HG02588 (cell line): ENCODE results near the gene APLF.
"Not testable (repeated sequence)": the region's sequence is repeated elsewhere in the genome, so short reads cannot be mapped to it uniquely, and the experiment has no call there.

Experiments
- ATAC-seq: cut with Tn5 transposase; IDR thresholded peaks from one replicate; pipeline ENCODE4 v1.9.1; 2021; ENCODE audit warnings: mild to moderate bottlenecking, moderate library complexity; ENCODE audit not compliant: unreplicated experiment

The APLF gene

GRCh38 chr2:68568116-68568515, 100.7 kb downstream of the APLF start:
- ATAC-seq = no peak

DNA sequence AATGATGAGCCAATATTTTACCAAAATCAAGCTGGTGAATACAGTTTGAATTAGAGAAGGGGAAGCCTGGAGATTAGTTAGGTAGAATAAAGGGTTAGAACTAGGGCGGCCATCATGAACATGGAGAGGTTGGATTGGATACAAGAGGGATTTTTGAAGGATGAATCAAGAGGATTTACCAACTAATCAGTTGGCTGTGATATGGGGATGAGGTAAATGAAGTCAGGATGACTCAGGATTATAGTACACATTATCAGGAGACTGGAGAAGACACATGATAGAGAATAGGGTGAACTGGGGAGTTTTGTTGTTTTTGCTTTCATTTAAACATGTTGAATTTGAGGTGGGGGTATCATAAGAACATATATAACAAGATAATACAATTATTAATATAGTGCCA, 102.2 kb downstream of the APLF start:
- no peak for ATAC-seq

DNA sequence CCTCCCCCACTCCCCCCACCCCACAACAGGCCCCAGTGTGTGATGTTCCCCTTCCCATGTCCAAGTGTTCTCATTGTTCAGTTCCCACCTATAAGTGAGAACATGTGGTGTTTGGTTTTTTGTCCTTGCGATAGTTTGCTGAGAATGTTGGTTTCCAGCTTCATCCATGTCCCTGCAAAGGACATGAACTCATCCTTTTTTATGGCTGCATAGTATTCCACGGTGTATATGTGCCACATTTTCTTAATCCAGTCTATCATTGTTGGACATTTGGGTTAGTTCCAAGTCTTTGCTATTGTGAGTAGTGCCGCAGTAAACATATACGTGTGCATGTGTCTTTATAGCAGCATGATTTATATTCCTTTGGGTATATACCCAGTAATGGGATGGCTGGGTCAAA, 103.0 kb downstream of the APLF start:
- ATAC-seq = not testable (repeated sequence)

GRCh38 chr2:68574202-68574791, 106.9 kb downstream of the APLF start:
- no peak for ATAC-seq

DNA sequence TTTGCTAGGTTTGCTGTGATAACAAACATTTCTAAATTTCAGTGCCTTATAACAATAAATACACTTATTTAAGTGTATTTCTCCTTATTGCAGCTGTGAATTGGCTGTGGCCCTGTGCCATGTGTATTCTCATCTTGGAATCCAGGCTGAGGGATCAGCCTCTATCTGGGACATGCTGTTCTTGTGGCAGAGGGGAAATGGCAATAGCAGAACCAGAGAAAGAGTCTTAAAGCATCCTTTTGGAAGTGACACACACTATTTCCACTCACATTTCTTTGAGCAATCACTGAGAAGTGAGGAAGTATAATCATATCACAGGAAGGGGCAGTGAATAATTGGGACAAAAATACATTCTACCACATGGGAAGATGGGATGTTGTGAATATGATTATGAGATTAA, 109.8 kb downstream of the APLF start:
- ATAC-seq = no peak

DNA sequence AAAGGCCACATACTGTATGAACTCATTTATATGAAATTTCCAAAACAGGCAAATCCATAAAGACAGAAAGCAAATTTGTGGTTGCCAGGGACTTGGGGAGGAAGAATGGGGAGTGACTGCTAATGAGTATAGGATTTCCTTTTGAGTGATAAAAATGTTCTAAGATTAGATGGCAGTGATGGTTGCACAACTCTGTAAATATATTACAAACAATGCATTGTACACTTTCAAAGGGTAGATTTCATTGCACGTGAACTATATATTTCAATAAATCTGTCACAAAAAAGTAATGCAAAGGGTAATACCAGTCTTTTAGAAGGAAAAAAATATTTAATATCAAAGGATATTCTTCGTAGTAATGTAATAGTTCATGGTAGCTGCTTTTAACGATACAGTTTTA, 112.3 kb downstream of the APLF start:
- ATAC-seq = no peak

DNA sequence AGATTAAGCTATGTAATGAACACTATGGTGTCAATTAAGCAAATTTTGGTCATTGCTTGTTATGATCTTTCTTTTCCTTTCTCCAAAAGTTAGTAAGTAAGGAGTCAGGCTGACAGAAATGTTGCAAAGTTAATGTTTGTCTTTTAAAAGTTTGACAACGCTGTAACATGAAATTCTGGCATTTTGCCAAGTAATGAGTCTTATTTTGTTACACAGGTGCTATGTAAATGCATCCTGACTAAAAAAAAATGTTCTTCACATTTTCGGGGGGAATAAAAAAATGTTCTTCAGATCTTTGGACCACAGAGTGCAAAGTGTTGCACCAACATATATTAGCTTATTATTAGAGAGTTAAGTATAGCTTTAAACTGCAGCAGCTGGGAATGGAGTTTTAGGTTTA, 121.2 kb downstream of the APLF start:
- no peak for ATAC-seq

DNA sequence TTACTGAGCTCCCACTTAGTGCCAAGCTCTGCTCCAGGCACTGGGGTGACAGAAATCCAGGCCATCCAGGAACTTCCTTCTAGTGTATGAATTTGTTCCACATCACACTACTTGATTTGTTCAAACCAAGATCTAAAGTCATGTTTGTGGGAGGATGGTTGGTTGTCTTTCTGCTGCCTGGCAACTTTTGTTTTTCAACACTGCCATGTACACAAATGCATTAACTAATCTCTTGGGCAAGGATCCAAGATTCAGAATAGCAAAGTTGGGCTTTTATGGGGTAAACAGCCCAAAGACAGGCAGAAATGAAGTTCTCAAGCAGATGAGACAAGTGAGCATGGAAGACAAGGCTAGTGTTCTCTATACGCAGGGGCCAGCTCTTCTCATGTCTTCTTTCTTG, 122.6 kb downstream of the APLF start:
- ATAC-seq = no peak

- no peak for ATAC-seq
Observed at GRCh38 chr2:68590702-68591101, 123.3 kb downstream of the APLF start.

DNA sequence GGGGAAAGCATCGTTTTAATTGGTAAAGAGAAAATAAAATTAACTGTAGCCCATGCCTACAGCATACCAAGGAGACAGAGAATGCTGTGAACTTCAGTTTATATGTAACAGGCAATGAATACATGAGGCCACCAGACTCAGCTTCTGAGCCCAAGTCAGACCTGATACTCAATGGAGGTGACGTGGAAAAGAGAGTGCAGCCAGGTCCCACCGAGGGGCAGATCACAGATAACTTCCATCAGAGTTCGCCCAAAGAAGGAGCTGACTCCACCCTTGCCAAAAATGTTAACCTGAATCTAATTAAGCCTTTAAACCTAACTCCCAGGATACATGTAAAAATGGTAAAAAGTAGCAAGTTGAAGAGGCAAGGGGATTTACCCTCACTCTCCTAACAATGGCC, 123.8 kb downstream of the APLF start:
- no peak for ATAC-seq

DNA sequence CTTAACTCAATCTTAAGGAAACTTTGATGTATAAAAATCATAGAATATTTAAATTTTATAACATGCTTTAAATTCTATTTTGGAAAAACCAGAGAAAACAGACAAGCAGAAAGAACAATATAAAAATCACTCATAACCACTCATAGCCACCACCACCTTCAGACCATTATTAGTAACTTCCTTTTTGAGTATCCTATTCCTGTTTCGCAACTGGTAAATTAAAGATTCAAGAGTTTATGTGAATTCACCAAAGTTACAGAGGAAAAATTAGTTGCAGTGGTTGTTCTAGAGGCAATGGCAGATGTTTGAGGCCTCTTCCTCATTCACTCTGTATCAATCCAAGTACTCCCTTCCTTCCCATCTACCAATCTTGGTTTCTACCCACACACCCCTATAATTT, 126.7 kb downstream of the APLF start:
- no peak for ATAC-seq

- peak; percentile 73 for ATAC-seq
Observed at GRCh38 chr2:68594674-68595492, 127.5 kb downstream of the APLF start.

DNA sequence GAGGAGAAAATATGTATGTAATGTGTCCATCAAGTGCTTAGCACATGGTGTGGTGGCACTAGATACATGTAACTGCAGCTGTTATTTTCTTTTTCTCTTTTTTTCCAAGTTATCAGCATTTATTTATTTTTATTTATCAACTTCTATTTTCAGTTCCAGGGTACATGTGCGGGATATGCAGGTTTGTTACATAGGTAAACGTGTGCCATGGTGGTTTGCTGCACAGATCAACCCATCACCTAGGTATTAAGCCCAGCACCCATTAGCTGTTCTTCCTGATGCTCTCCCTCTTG, 128.1 kb downstream of the APLF start:
- ATAC-seq = not testable (repeated sequence)

GRCh38 chr2:68600495-68600894, 133.1 kb downstream of the APLF start:
- ATAC-seq = not testable (repeated sequence)

DNA sequence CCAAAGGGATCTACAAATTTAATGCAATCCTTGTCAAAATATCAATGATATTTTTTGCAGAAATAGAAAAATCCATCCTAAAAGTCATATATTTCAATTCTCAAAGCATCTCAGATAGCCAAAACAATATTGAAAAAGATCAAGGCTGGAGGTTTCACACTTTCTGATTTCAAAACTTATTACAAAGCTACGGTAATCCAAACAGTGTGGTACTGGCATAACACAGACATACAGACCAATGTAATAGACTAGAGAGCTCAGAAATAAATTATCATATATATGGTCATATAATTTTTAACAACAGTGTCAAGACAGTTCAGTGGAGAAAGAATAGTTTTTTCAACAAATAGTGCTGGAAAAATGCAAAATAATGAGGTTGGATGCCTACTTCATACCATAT, 135.7 kb downstream of the APLF start:
- ATAC-seq = no peak

DNA sequence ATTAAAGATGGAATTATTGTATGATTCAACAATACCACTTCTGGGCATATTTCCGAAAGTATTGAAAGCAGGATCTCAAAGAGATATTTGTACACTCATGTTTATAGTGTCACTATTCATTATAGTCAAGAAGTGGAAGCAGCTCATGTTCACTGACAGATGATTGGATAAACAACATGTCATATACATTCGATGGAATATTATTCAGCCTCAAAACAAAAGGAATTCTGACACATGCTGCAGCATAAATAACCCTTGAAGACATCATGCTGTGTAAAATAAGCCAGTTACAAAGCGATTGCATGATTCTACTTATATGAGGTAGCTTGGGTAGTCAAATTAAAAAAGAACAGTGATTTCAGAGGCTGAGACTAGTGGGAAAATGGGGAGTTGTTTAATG, 136.7 kb downstream of the APLF start:
- no peak for ATAC-seq

DNA sequence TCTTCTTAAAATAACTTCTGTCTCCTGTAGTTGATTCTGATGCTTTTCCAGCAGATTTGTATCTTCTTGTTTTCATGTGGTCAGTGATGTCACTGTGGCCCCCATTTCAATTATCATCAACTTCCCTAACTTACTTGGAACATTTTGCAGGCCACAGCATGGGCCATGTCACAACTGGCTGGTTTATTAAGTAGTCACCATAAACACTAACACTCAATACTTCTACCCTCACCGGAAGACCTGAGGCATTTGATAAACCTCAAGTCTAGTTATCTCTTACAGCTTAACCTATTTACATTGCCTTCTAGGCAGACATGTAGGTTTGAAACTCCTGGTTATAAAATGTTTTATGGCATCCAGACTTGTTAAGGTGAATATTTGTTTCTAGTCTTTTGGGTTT, 138.6 kb downstream of the APLF start:
- ATAC-seq = no peak

DNA sequence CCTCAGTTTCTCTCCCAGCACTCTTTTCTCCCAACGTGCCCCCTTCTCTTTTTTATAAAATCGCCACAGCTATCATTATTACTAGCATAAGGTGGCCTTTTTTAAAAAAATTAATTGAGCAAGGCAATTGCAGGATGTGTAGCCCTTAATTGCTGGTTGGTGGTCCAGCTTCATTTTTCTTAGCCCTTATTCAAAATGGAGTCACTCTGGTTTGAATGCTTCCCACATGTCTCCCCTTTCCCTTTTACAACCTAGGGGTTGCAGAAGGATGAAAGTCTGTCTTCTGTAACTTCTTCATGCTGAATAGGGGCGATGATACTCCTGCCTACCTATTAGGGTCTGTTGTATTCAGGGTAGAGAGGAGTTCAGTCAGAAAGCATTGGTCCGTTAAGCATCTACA, 139.4 kb downstream of the APLF start:
- ATAC-seq = no peak

DNA sequence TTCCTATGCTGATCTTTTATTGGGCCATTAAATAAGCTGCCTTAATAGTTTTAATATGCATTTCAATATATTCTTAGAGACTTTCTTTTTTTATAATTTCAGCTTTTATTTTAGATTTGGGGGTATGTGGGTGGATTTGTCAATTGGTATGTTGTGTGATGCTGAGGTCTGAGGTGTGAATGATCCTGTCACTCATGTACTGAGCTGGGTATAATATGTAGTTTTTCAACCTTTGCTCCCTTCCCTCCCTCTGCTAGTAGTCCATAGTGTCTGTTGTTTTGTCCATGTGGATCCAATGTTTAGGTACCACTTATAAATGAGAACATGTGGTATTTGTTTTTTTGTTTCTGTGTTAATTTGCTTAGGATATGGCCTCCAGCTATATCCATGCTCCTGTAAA, 140.5 kb downstream of the APLF start:
- ATAC-seq = no peak

DNA sequence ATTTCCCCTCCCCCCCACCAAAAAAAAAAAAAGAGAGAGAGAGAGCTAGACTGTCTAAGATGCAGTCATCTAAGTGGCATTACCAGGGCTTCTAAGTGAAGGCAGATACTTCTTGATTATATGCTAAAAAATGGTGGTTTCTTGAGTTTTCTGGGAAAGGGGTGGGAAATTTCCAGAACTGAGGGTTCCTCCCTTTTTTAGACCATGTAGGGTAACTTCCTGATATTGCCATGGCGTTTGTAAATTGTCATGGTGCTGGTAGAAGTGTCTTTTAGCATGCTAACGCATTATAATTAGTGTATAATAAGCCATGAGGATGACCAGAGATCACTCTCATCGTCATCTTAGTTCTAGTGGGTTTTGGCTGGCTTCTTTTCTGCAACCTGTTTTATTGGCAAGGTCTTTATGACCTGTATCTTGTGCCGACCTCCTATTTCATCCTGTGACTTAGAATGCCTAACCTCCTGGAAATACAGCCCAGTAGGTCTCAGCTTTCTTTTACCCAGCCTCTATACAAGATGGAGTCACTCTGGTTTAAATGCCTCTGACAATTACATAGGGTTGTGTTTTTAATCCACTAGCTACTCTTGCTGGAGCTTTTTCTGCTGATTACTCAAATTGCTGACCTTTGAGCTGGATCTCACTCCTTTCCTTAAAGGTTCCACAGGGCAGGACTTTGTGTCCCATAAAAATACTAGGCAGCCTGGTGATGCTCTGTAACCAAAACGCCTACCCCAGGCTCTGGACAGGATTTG, 145.6 kb downstream of the APLF start:
- no peak for ATAC-seq

DNA sequence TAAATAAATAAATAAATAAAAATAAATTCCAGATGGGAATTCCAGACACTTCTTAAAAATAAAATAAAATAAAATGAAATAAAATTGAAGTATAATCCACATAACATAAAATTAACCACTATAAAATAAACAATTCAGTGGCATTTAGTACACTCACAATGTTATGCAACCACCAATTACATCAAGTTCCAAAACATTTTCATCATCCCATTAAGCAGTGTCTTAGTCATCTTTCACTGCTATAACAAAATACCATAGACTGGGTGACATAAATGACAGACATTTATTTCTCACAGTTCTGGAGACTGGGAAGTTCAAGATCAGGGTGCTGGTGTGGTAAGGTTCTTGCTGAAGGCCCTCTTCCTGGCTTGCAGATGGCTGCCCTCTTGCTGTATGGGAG, 153.4 kb downstream of the APLF start:
- ATAC-seq = no peak

DNA sequence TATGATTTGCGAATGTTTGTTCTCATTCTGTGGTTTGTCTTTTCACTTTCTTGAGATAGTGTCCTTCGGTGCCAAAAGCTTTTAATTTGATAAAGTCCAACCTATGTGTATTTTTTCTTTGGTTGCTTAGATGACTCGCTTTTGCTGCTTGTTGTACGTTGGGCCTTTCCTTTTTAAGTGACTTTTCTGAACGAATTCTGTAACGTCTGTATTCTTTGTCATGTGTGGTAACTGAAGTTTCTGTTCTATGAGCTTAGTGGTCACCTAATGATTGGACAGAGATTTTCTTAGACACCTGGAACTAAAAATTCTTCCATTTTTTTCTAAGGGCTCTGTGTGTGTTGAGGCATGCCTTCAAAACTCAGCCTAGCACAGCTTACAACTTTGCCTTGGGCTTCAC, 156.4 kb downstream of the APLF start:
- no peak for ATAC-seq
